ENCODE data around the gene TFPI. TPM values are rescaled to one million over a fixed set of nuclear protein-coding genes. Genes with fewer than 3 reads are reported as not detected.

TFPI gene
- total RNA-seq, 1 experiment from 2014 or later: 125 TPM

DNA sequence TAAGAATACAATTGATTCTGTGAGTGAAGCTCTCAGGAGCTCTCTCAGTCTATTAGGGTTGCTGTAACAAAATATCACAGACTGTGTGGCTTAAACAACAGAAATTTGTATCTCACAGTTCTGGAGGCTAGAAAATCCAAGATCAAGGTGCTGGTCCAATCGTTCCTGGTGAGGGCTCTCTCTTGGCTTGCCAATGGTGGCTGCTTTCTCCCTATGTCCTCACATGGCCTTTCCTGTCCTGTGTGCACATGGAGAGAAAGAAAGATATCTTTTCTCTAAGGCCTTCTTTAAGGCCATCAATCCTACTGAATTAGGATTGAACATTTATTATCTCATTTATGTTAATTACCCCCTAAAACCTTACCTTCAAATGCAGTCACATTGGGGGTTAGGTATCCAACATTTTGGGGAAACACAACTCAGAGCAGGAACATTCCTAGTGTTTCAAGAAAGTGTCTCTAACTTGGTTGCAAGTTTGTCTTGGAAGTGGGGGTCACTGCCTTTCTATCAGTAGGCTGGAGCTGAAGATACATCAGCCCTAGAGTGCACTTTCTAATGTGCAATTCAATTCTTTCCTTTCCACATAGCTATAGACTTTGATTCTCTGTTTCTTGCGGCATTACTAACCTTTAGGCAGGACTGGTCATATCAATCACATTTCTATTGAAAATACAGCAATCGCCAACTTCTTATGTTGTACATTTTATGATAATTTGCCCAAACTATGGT lies 24.8 kb downstream of the TFPI start:
- no peak for DNase-seq
- TF ChIP-seq CTCF (IDR thresholded peaks at IDR 0.05; ENCODE audit: unreplicated experiment): no peak
- Mint-ChIP-seq H3K9me3 (ENCODE audit: low read depth, unreplicated experiment) (peaks cover 6% of the 10 kb centered on the region), H3K27ac (ENCODE audit: unreplicated experiment) (no peak overlapping the region), H3K4me1 (ENCODE audit: low read depth, unreplicated experiment) (peaks cover 38% of the 10 kb centered on the region), H3K36me3 (ENCODE audit: insufficient read depth, unreplicated experiment) (peaks cover 12% of the 10 kb centered on the region), H3K4me3 (ENCODE audit: low read depth, unreplicated experiment) (no peak overlapping the region), H3K27me3 (ENCODE audit: unreplicated experiment) (no peaks in the 10 kb centered on the region)
- CTCF ChIA-PET: no interaction called here
- intact Hi-C loops (cut with micrococcal nuclease; ENCODE audit: unreplicated experiment): no loop called here
- BruUV-seq (replicated peaks): no TSS peak

DNA sequence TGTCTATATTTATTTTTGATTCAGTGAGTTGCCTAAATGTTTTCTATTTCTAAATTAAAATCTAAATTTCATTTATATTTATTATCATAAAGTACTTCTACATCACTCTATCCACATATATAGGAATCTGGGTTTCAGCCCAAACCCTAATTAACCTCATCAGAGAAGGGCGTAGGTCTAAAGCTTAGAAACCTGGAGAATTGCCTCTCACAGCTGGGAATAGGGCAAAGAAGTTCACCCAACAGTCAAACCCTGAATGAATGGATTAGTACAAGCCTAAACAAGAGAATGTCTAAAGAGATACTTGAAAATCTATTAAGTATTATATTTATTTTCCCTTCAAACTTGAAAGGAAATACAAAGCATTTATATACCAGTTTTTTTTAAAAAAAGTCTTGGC lies 26.2 kb downstream of the TFPI start:
- peaks cover 3% of the 10 kb centered on the region for H3K9me3 Mint-ChIP-seq (ENCODE audit: low read depth, unreplicated experiment)
- intact Hi-C loops (cut with micrococcal nuclease; ENCODE audit: unreplicated experiment): no loop called here
- no peak overlapping the region for H3K27ac Mint-ChIP-seq (ENCODE audit: unreplicated experiment)
- peaks cover 25% of the 10 kb centered on the region for H3K4me1 Mint-ChIP-seq (ENCODE audit: low read depth, unreplicated experiment)
- H3K27me3 Mint-ChIP-seq (ENCODE audit: unreplicated experiment): no peaks in the 10 kb centered on the region
- H3K36me3 Mint-ChIP-seq (ENCODE audit: insufficient read depth, unreplicated experiment): peaks cover 17% of the 10 kb centered on the region
- no TSS peak for BruUV-seq (replicated peaks)
- no peak for DNase-seq
- TF ChIP-seq CTCF (IDR thresholded peaks at IDR 0.05; ENCODE audit: unreplicated experiment): no peak
- CTCF ChIA-PET: no interaction called here
- H3K4me3 Mint-ChIP-seq (ENCODE audit: low read depth, unreplicated experiment): no peak overlapping the region

DNA sequence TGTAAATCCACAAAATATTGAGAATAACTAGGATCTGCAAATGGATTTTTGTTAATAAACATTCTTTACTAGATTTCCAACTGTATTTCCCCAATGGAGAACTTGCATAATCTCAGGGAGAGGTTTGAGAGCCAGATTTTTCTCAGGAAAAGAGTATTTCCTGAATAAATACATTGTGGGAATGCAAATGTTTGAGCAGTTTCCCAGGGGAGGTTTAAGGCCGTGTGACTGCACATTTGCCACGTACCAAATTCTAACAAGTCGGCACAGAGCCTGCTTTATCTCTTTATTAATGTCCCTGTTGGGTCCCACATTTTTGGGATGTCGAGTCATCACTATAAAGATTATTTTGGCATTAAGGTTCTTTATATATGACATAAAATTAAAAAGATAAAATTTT lies 27.0 kb downstream of the TFPI start:
- peaks cover 3% of the 10 kb centered on the region for H3K9me3 Mint-ChIP-seq (ENCODE audit: low read depth, unreplicated experiment)
- intact Hi-C loops (cut with micrococcal nuclease; ENCODE audit: unreplicated experiment): no loop called here
- no peak for TF ChIP-seq CTCF (IDR thresholded peaks at IDR 0.05; ENCODE audit: unreplicated experiment)
- no peak overlapping the region for H3K4me3 Mint-ChIP-seq (ENCODE audit: low read depth, unreplicated experiment)
- CTCF ChIA-PET: interaction anchor here (0.7 kb wide), 1 partner anchor 423 kb away, joined by 3 read pairs; no protein-coding TSS in a partner anchor
- no peaks in the 10 kb centered on the region for H3K27me3 Mint-ChIP-seq (ENCODE audit: unreplicated experiment)
- DNase-seq: no peak
- no TSS peak for BruUV-seq (replicated peaks)
- no peak overlapping the region for H3K27ac Mint-ChIP-seq (ENCODE audit: unreplicated experiment)
- peaks cover 25% of the 10 kb centered on the region for H3K4me1 Mint-ChIP-seq (ENCODE audit: low read depth, unreplicated experiment)
- H3K36me3 Mint-ChIP-seq (ENCODE audit: insufficient read depth, unreplicated experiment): peaks cover 20% of the 10 kb centered on the region

GRCh38 chr2:187526792-187527191 lies 27.4 kb downstream of the TFPI start:
- H3K27me3 Mint-ChIP-seq (ENCODE audit: unreplicated experiment): no peaks in the 10 kb centered on the region
- DNase-seq: no peak
- TF ChIP-seq CTCF (IDR thresholded peaks at IDR 0.05; ENCODE audit: unreplicated experiment): no peak
- CTCF ChIA-PET: interaction anchor here (0.7 kb wide), 1 partner anchor 423 kb away, joined by 3 read pairs; no protein-coding TSS in a partner anchor
- peaks cover 25% of the 10 kb centered on the region for H3K4me1 Mint-ChIP-seq (ENCODE audit: low read depth, unreplicated experiment)
- intact Hi-C loops (cut with micrococcal nuclease; ENCODE audit: unreplicated experiment): no loop called here
- peaks cover 7% of the 10 kb centered on the region for H3K9me3 Mint-ChIP-seq (ENCODE audit: low read depth, unreplicated experiment)
- H3K36me3 Mint-ChIP-seq (ENCODE audit: insufficient read depth, unreplicated experiment): peaks cover 25% of the 10 kb centered on the region
- H3K27ac Mint-ChIP-seq (ENCODE audit: unreplicated experiment): no peak overlapping the region
- no peak overlapping the region for H3K4me3 Mint-ChIP-seq (ENCODE audit: low read depth, unreplicated experiment)
- BruUV-seq (replicated peaks): no TSS peak

Measured in Calu3 (cell line).